ENCODE results near the gene NPDC1.

DNA sequence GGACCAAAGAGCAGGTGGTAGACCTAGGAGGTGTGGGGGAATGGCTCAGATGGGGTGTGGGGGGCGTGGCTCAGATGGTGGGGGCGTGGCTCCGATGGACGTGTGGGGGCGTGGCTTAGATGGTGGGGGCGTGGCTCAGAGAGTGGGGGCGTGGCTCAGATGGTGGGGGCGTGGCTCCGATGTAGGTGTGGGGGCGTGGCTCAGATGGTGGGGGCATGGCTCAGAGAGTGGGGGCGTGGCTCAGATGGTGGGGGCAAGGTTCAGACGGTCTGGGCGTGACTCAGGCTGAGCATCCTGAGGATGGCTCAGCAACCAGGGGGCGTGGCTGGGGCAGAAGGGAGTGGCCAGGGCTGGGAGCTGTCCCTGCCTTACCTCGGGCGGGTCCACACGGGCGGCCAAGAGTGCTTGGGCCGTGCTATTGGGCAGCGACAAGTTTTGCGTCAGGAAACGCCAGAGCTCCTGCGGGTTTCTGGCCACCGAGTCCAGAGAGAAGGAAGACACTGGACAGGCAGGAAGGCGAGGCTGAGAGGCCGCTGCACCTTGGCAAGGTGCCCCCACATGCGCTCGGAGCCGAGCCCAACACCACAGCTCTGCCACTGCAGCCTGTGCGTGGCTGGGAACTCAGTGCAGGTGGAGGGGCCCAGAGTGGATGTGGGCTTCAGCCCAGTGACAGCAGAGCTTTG lies 23.9 kb downstream of the NPDC1 start:
- TF ChIP-seq CTCF (conservative IDR thresholded peaks at IDR 0.05 in 1 of 2, IDR thresholded peaks at IDR 0.05 in 1 of 2; ENCODE audit: low read depth in 1 of 2, low read length in 2 of 2) (no peak), EZH2 (IDR thresholded peaks at IDR 0.05; ENCODE audit: low read length, missing control alignments) (no peak)
